Measurements from ENCODE around the gene KCNN1. TPM values are rescaled to one million over a fixed set of nuclear protein-coding genes. Genes with fewer than 3 reads are reported as not detected.

The KCNN1 gene
- total and polyA plus RNA-seq, 9 of the 15 experiments (the other 6 are each of a cell fraction or from before 2014, with no cell fraction given): 0.01 to 6.2 (median 0.72) TPM

GRCh38 chr19:17999684-18000479 is 33.0 kb downstream of the KCNN1 start (continued):
- TF ChIP-seq, protein P1, sequence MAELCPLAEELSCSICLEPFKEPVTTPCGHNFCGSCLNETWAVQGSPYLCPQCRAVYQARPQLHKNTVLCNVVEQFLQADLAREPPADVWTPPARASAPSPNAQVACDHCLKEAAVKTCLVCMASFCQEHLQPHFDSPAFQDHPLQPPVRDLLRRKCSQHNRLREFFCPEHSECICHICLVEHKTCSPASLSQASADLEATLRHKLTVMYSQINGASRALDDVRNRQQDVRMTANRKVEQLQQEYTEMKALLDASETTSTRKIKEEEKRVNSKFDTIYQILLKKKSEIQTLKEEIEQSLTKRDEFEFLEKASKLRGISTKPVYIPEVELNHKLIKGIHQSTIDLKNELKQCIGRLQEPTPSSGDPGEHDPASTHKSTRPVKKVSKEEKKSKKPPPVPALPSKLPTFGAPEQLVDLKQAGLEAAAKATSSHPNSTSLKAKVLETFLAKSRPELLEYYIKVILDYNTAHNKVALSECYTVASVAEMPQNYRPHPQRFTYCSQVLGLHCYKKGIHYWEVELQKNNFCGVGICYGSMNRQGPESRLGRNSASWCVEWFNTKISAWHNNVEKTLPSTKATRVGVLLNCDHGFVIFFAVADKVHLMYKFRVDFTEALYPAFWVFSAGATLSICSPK (IDR thresholded peaks at IDR 0.05; ENCODE audit: borderline replicate concordance): no peak
- TF ChIP-seq POLR2AphosphoS5 (IDR thresholded peaks at IDR 0.05; ENCODE audit: control insufficient read depth, insufficient read depth, low read depth, low read length) (peak; percentile 96), MECOM (CRISPR knock-in tag; IDR thresholded peaks at IDR 0.05) (no peak), SMARCE1 (IDR thresholded peaks at IDR 0.05) (peak; percentile 93), CTCFL (IDR thresholded peaks at IDR 0.05; ENCODE audit: borderline replicate concordance, insufficient read depth, low read depth, low read length, poor library complexity, severe bottlenecking) (no peak), ETS1 (conservative IDR thresholded peaks at IDR 0.05; ENCODE audit: control insufficient read depth, low read depth, low read length) (peak; percentile 62; the same call in 1 of the 2 replicates), TRIM24 (IDR thresholded peaks at IDR 0.05) (peak; percentile 81 to 82), NONO (IDR thresholded peaks at IDR 0.05; ENCODE audit: low read depth in 2 of 2, low read length in 1 of 2) (peak in 1 of 2 experiments; percentile 49; a peak in 1 of 4 replicates), GTF2A2 (tag; IDR thresholded peaks at IDR 0.05) (no peak), TAL1 (IDR thresholded peaks at IDR 0.05) (peak; percentile 98), HMGN3 (IDR thresholded peaks at IDR 0.05; ENCODE audit: borderline replicate concordance, extremely low read depth, insufficient read length, low read depth, low read length) (peak; percentile 98), ZNF778 (CRISPR knock-in tag; IDR thresholded peaks at IDR 0.05) (no peak), NRF1 (conservative IDR thresholded peaks at IDR 0.05 in 1 of 2, IDR thresholded peaks at IDR 0.05 in 1 of 2) (no peak), NCOA4 (IDR thresholded peaks at IDR 0.05; ENCODE audit: partially characterized antibody) (no peak), CBX5 (IDR thresholded peaks at IDR 0.05; ENCODE audit: borderline replicate concordance, low read depth) (no peak), HNRNPK (IDR thresholded peaks at IDR 0.05; ENCODE audit: low read depth, low read length, poor library complexity, severe bottlenecking) (no peak), KLF1 (tag; IDR thresholded peaks at IDR 0.05) (no peak), BRCA1 (IDR thresholded peaks at IDR 0.05) (no peak), BRCA1 (CRISPR knock-in tag; IDR thresholded peaks at IDR 0.05) (no peak), COPS2 (conservative IDR thresholded peaks at IDR 0.05) (no peak), RFX7 (CRISPR knock-in tag; IDR thresholded peaks at IDR 0.05) (no peak)
- TF ChIP-seq, protein P2, sequence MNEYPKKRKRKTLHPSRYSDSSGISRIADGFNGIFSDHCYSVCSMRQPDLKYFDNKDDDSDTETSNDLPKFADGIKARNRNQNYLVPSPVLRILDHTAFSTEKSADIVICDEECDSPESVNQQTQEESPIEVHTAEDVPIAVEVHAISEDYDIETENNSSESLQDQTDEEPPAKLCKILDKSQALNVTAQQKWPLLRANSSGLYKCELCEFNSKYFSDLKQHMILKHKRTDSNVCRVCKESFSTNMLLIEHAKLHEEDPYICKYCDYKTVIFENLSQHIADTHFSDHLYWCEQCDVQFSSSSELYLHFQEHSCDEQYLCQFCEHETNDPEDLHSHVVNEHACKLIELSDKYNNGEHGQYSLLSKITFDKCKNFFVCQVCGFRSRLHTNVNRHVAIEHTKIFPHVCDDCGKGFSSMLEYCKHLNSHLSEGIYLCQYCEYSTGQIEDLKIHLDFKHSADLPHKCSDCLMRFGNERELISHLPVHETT (CRISPR knock-in tag; conservative IDR thresholded peaks at IDR 0.05 in 1 of 2, IDR thresholded peaks at IDR 0.05 in 1 of 2): peak in 1 of 2 experiments; percentile 18; a peak in 1 of 4 replicates

Measured in K562 (cell line).